MM.1S (cell line): ENCODE data around the gene CISH.

Experiments
- DNase-seq: peaks from one replicate; pipeline ENCODE4 v3.0.0-alpha.2; 2015
- H2AFZ ChIP-seq: fragments of 300-600 bp; sonication (generic); 2 replicates; pipeline ENCODE4 v1.6.0; 2016; ENCODE audit warnings: antibody characterized with exemption, low read length
- H3F3A ChIP-seq: fragments of 300-600 bp; sonication (generic); 2 replicates; pipeline ENCODE4 v1.6.1; 2016; ENCODE audit warnings: mild to moderate bottlenecking, antibody characterized with exemption, low read length, moderate library complexity, mixed read lengths; ENCODE audit not compliant: insufficient read depth
- H3K27ac ChIP-seq: fragments of 300-600 bp; sonication (generic); 2 replicates; pipeline ENCODE4 v1.5.1; 2016; ENCODE audit warnings: mild to moderate bottlenecking, low read length
- H3K27me3 ChIP-seq: fragments of 300-600 bp; sonication (generic); replicated peaks from 2 replicates; pipeline ENCODE4 v1.6.0; 2016; ENCODE audit warnings: low read length; ENCODE audit not compliant: insufficient read depth
- H3K36me3 ChIP-seq: fragments of 300-600 bp; sonication (generic); replicated peaks from 2 replicates; pipeline ENCODE4 v1.6.1; 2016; ENCODE audit warnings: mild to moderate bottlenecking, low read length, mixed read lengths; ENCODE audit not compliant: insufficient read depth
- H3K4me1 ChIP-seq: fragments of 300-600 bp; sonication (generic); 2 replicates; pipeline ENCODE4 v1.6.1; 2016; ENCODE audit warnings: low read length, mixed read lengths
- H3K4me2 ChIP-seq: fragments of 300-600 bp; sonication (generic); 2 replicates; pipeline ENCODE4 v1.6.0; 2016; ENCODE audit warnings: low read depth, low read length
- H3K4me3 ChIP-seq: fragments of 300-600 bp; sonication (generic); 2 replicates; pipeline ENCODE4 v1.5.1; 2016; ENCODE audit warnings: low read length, mixed read lengths
- H3K79me2 ChIP-seq: fragments of 300-600 bp; sonication (generic); 2 replicates; pipeline ENCODE4 v1.6.1; 2016; ENCODE audit warnings: mixed run types, low read length, mixed read lengths
- H3K9ac ChIP-seq: fragments of 300-600 bp; sonication (generic); 2 replicates; pipeline ENCODE4 v1.6.1; 2016; ENCODE audit warnings: low read length, mixed read lengths
- H3K9me2 ChIP-seq: fragments of 300-600 bp; sonication (generic); replicated peaks from 2 replicates; pipeline ENCODE4 v1.6.1; 2016; ENCODE audit warnings: mild to moderate bottlenecking, low read length, mixed read lengths; ENCODE audit not compliant: insufficient read depth
- H3K9me3 ChIP-seq: fragments of 300-600 bp; sonication (generic); replicated peaks from 2 replicates; pipeline ENCODE4 v1.6.1; 2016; ENCODE audit warnings: mild to moderate bottlenecking, low read length, mixed read lengths; ENCODE audit not compliant: insufficient read depth
- H4K20me1 ChIP-seq: fragments of 300-600 bp; sonication (generic); 2 replicates; pipeline ENCODE4 v1.6.1; 2016; ENCODE audit warnings: mild to moderate bottlenecking, low read length, moderate library complexity, mixed read lengths; ENCODE audit not compliant: insufficient read depth
- CTCF ChIP-seq: fragments of 300-600 bp; sonication (generic); IDR thresholded peaks from 2 replicates; pipeline ENCODE4 v1.5.1; 2016; ENCODE audit warnings: antibody characterized with exemption, low read length, mixed read lengths
- EZH2 ChIP-seq: fragments of 300-600 bp; sonication (generic); optimal IDR thresholded peaks from 2 replicates; pipeline ENCODE3; 2017; ENCODE audit warnings: low read depth, mild to moderate bottlenecking, antibody characterized with exemption, low read length, mixed read lengths
- EZH2phosphoT487 ChIP-seq: fragments of 300-600 bp; sonication (generic); IDR thresholded peaks from 2 replicates; pipeline ENCODE4 v1.6.1; 2018; ENCODE audit warnings: antibody characterized with exemption, low read length

Gene CISH

GRCh38 chr3:50616770-50617095, 5.2 kb upstream of the CISH start:
- peak overlapping the region; percentile 45; the same call in 1 of the 2 replicates for H3K27ac ChIP-seq
- peak overlapping the region; percentile 79 for H3K4me3 ChIP-seq
- peaks cover 21% of the 10 kb centered on the region for H3F3A ChIP-seq
- peak overlapping the region; percentile 90 for H2AFZ ChIP-seq
- peak overlapping the region; percentile 37; the same call in 1 of the 2 replicates for H3K9ac ChIP-seq
- no peaks in the 10 kb centered on the region for H4K20me1 ChIP-seq
- peak; percentile 93 for DNase-seq
- no peaks in the 10 kb centered on the region for H3K9me2 ChIP-seq
- H3K27me3 ChIP-seq: no peaks in the 10 kb centered on the region
- peak overlapping the region; percentile 99 for H3K4me2 ChIP-seq
- no peaks in the 10 kb centered on the region for H3K36me3 ChIP-seq
- peaks cover 12% of the 10 kb centered on the region for H3K79me2 ChIP-seq
- H3K4me1 ChIP-seq: peaks cover 28% of the 10 kb centered on the region
- TF ChIP-seq CTCF: no peak
- TF ChIP-seq EZH2: no peak
- TF ChIP-seq EZH2phosphoT487: no peak
- H3K9me3 ChIP-seq: no peaks in the 10 kb centered on the region

GRCh38 chr3:50616003-50616769, 4.6 kb upstream of the CISH start:
- Histone ChIP-seq H4K20me1 (no peaks in the 10 kb centered on the region), H3K27ac (peak overlapping the region; percentile 45; the same call in 1 of the 2 replicates), H3K9me3 (no peaks in the 10 kb centered on the region), H3K4me2 (peak overlapping the region; percentile 99), H3F3A (peaks cover 21% of the 10 kb centered on the region), H3K9ac (peak overlapping the region; percentile 37; the same call in 1 of the 2 replicates), H3K27me3 (no peaks in the 10 kb centered on the region), H3K36me3 (no peaks in the 10 kb centered on the region), H3K9me2 (no peaks in the 10 kb centered on the region), H3K4me1 (peaks cover 28% of the 10 kb centered on the region), H2AFZ (peak overlapping the region; percentile 90), H3K4me3 (peak overlapping the region; percentile 79), H3K79me2 (peaks cover 12% of the 10 kb centered on the region)
- TF ChIP-seq EZH2phosphoT487 (no peak), CTCF (peak; percentile 99)
- peak; percentile 78 for DNase-seq

- DNase-seq: no peak
- TF ChIP-seq EZH2: no peak
- TF ChIP-seq CTCF: no peak
- no peak for TF ChIP-seq EZH2phosphoT487
- H2AFZ ChIP-seq: no peak overlapping the region
- H3K27me3 ChIP-seq: no peaks in the 10 kb centered on the region
- no peaks in the 10 kb centered on the region for H4K20me1 ChIP-seq
- H3F3A ChIP-seq: peaks cover 21% of the 10 kb centered on the region
- H3K4me3 ChIP-seq: no peak overlapping the region
- H3K27ac ChIP-seq: no peak overlapping the region
- H3K79me2 ChIP-seq: peaks cover 12% of the 10 kb centered on the region
- H3K4me1 ChIP-seq: peaks cover 25% of the 10 kb centered on the region
- no peak overlapping the region for H3K4me2 ChIP-seq
- H3K9me3 ChIP-seq: no peaks in the 10 kb centered on the region
- H3K36me3 ChIP-seq: no peaks in the 10 kb centered on the region
- H3K9me2 ChIP-seq: no peaks in the 10 kb centered on the region
- H3K9ac ChIP-seq: no peak overlapping the region
Observed at GRCh38 chr3:50615190-50615589, 3.6 kb upstream of the CISH start.
